ENCODE data around the gene ASAP3.

The ASAP3 gene

GRCh38 chr1:23394181-23394580, 89.8 kb downstream of the ASAP3 start:
- peaks cover 0 to 11% (median 5%) of the 10 kb centered on the region in 5 donors for H3K36me3 ChIP-seq (ENCODE audit: control insufficient read depth in 5 of 5, insufficient read depth in 5 of 5, low read length in 5 of 5)
- peak overlapping the region in 4 of 5 donors; percentile 16 to 49 (median 45) for H3K9ac ChIP-seq (ENCODE audit: low read length in 5 of 5)
- peak overlapping the region in 1 of 5 donors; percentile 7 for H3K4me3 ChIP-seq (ENCODE audit: low read depth in 1 of 5, low read length in 5 of 5)
- H3K27me3 ChIP-seq (ENCODE audit: control insufficient read depth in 5 of 5, insufficient read depth in 4 of 5, low read length in 5 of 5): no peaks in the 10 kb centered on the region
- peaks cover 8 to 27% (median 25%) of the 10 kb centered on the region in 5 donors for H3K4me1 ChIP-seq (ENCODE audit: control insufficient read depth in 5 of 5, insufficient read depth in 5 of 5, low read length in 5 of 5)
- no peaks in the 10 kb centered on the region for H3K9me3 ChIP-seq (ENCODE audit: control insufficient read depth in 5 of 5, low read length in 5 of 5)
- H3K27ac ChIP-seq (ENCODE audit: low read depth, low read length): peak overlapping the region; percentile 81

DNA sequence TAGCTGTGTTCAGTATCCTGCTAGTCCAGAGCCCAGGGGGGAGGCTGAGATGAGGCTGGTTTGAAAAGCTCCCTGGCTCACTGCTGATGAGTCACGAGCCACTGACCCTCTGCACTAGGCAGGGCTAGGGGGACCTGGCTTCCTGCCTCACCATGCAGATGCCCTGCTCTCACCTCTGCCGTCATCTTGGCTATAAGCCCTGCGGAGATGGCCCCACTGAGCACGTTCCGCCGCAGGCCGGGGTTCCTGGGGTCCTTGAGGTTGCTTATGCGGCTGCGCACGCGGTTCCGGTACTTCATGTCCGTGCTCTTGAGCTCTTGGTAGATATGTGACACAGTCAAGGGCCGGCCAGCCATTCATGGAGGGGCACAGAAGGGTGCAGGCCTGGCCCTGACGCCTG, 90.3 kb downstream of the ASAP3 start:
- H3K27ac ChIP-seq (ENCODE audit: low read depth, low read length): peak overlapping the region; percentile 81
- H3K36me3 ChIP-seq (ENCODE audit: control insufficient read depth in 5 of 5, insufficient read depth in 5 of 5, low read length in 5 of 5): peaks cover 0 to 11% (median 5%) of the 10 kb centered on the region in 5 donors
- H3K9ac ChIP-seq (ENCODE audit: low read length in 5 of 5): peak overlapping the region in 3 of 5 donors; percentile 43 to 49 (median 47)
- peaks cover 8 to 27% (median 25%) of the 10 kb centered on the region in 5 donors for H3K4me1 ChIP-seq (ENCODE audit: control insufficient read depth in 5 of 5, insufficient read depth in 5 of 5, low read length in 5 of 5)
- no peak overlapping the region for H3K4me3 ChIP-seq (ENCODE audit: low read depth in 1 of 5, low read length in 5 of 5)
- no peaks in the 10 kb centered on the region for H3K27me3 ChIP-seq (ENCODE audit: control insufficient read depth in 5 of 5, insufficient read depth in 4 of 5, low read length in 5 of 5)
- no peaks in the 10 kb centered on the region for H3K9me3 ChIP-seq (ENCODE audit: control insufficient read depth in 5 of 5, low read length in 5 of 5)

DNA sequence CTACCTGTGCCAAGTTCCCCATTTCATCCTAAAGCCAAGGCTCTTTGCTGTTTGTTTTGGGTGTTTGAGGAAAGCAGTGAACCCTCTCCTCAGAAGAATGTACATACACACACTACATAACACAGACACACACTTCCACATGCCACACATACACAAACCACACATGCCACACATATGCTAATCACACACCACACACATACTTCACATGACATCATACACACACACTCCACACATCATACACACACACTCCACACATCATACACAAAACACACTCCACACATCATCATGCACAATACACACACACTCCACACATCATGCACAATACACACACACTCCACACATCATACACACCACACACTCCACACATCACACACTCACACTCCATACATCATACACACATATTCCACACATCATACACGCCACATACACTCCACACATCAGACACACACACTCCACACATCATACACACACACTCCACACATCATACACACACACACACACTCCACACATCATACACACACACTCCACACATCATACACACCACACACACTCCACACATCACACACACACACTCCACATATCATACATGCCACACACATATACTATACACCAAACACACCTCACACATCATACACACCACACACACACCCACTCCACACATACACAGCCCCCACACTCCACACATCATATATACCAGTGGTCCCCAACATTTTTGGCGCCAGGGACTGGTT, 91.7 kb downstream of the ASAP3 start:
- Histone ChIP-seq H3K9ac (ENCODE audit: low read length in 5 of 5) (no peak overlapping the region), H3K4me3 (ENCODE audit: low read depth in 1 of 5, low read length in 5 of 5) (no peak overlapping the region), H3K36me3 (ENCODE audit: control insufficient read depth in 5 of 5, insufficient read depth in 5 of 5, low read length in 5 of 5) (peaks cover 0 to 6% (median 4%) of the 10 kb centered on the region in 5 donors), H3K4me1 (ENCODE audit: control insufficient read depth in 5 of 5, insufficient read depth in 5 of 5, low read length in 5 of 5) (peaks cover 8 to 27% (median 25%) of the 10 kb centered on the region in 5 donors), H3K27ac (ENCODE audit: low read depth, low read length) (no peak overlapping the region), H3K27me3 (ENCODE audit: control insufficient read depth in 5 of 5, insufficient read depth in 4 of 5, low read length in 5 of 5) (no peaks in the 10 kb centered on the region), H3K9me3 (ENCODE audit: control insufficient read depth in 5 of 5, low read length in 5 of 5) (no peaks in the 10 kb centered on the region)

DNA sequence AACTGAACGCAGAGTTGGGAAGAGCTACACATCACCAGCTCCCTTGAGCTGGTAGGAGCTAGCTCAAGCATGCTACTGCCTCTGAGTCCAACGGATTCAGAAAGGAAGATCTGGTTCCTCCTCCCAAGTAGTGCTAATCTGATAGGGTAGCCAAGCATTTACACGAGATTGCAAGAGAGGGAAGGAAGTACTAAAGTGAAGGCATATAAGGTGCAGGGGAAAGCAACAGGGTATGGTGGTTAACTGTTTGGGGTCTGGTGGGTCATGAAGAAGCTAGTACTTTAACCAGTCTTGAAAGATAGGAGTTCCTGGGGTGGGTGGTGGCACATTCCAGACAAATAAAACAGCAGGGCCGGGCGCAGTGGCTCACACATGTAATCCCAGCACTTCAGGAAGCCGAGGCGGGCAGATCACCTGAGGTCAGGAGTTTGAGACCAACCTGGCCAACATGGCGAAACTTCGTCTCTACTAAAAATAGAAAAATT, 94.1 kb downstream of the ASAP3 start:
- no peak overlapping the region for H3K27ac ChIP-seq (ENCODE audit: low read depth, low read length)

DNA sequence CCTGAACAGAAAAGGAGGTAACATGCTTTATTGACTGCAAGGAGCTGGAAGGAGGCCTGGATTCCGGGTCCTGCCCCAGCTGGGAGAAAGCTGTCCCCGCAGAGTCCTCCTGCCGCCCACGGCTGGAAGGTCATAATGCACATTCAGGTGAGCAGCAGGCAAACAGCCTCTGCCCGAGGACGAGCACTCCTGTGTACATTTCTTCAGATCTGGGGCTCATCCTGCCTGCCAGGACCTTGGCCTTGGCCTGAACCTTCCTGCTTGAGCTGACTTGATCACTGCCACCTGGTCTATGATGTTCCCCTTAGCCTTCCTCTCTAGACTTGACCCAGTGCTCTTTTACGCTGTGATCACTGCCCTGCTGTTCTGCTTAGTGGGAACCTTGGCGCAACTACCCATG, 96.5 kb downstream of the ASAP3 start:
- no peak overlapping the region for H3K27ac ChIP-seq (ENCODE audit: low read depth, low read length)
- no peak overlapping the region for H3K9ac ChIP-seq (ENCODE audit: low read length in 5 of 5)
- no peaks in the 10 kb centered on the region for H3K27me3 ChIP-seq (ENCODE audit: control insufficient read depth in 5 of 5, insufficient read depth in 4 of 5, low read length in 5 of 5)
- H3K36me3 ChIP-seq (ENCODE audit: control insufficient read depth in 5 of 5, insufficient read depth in 5 of 5, low read length in 5 of 5): peaks cover 0 to 7% (median 6%) of the 10 kb centered on the region in 5 donors
- no peaks in the 10 kb centered on the region for H3K9me3 ChIP-seq (ENCODE audit: control insufficient read depth in 5 of 5, low read length in 5 of 5)
- peaks cover 6 to 21% (median 11%) of the 10 kb centered on the region in 5 donors for H3K4me1 ChIP-seq (ENCODE audit: control insufficient read depth in 5 of 5, insufficient read depth in 5 of 5, low read length in 5 of 5)
- no peak overlapping the region for H3K4me3 ChIP-seq (ENCODE audit: low read depth in 1 of 5, low read length in 5 of 5)

More for the DNA sequence above, 94.1 kb downstream of the ASAP3 start:
- Histone ChIP-seq H3K36me3 (ENCODE audit: control insufficient read depth in 5 of 5, insufficient read depth in 5 of 5, low read length in 5 of 5) (peaks cover 0 to 7% (median 2%) of the 10 kb centered on the region in 5 donors), H3K4me1 (ENCODE audit: control insufficient read depth in 5 of 5, insufficient read depth in 5 of 5, low read length in 5 of 5) (peaks cover 6 to 26% (median 19%) of the 10 kb centered on the region in 5 donors), H3K27me3 (ENCODE audit: control insufficient read depth in 5 of 5, insufficient read depth in 4 of 5, low read length in 5 of 5) (no peaks in the 10 kb centered on the region), H3K4me3 (ENCODE audit: low read depth in 1 of 5, low read length in 5 of 5) (no peak overlapping the region), H3K9ac (ENCODE audit: low read length in 5 of 5) (no peak overlapping the region), H3K9me3 (ENCODE audit: control insufficient read depth in 5 of 5, low read length in 5 of 5) (no peaks in the 10 kb centered on the region)

- no peaks in the 10 kb centered on the region for H3K9me3 ChIP-seq (ENCODE audit: control insufficient read depth in 5 of 5, low read length in 5 of 5)
- H3K27me3 ChIP-seq (ENCODE audit: control insufficient read depth in 5 of 5, insufficient read depth in 4 of 5, low read length in 5 of 5): no peaks in the 10 kb centered on the region
- no peak overlapping the region for H3K4me3 ChIP-seq (ENCODE audit: low read depth in 1 of 5, low read length in 5 of 5)
- no peak overlapping the region for H3K9ac ChIP-seq (ENCODE audit: low read length in 5 of 5)
- peaks cover 6 to 21% (median 11%) of the 10 kb centered on the region in 5 donors for H3K4me1 ChIP-seq (ENCODE audit: control insufficient read depth in 5 of 5, insufficient read depth in 5 of 5, low read length in 5 of 5)
- H3K36me3 ChIP-seq (ENCODE audit: control insufficient read depth in 5 of 5, insufficient read depth in 5 of 5, low read length in 5 of 5): peaks cover 0 to 12% (median 6%) of the 10 kb centered on the region in 5 donors
- H3K27ac ChIP-seq (ENCODE audit: low read depth, low read length): no peak overlapping the region
Observed at GRCh38 chr1:23385119-23385621, 98.8 kb downstream of the ASAP3 start.

DNA sequence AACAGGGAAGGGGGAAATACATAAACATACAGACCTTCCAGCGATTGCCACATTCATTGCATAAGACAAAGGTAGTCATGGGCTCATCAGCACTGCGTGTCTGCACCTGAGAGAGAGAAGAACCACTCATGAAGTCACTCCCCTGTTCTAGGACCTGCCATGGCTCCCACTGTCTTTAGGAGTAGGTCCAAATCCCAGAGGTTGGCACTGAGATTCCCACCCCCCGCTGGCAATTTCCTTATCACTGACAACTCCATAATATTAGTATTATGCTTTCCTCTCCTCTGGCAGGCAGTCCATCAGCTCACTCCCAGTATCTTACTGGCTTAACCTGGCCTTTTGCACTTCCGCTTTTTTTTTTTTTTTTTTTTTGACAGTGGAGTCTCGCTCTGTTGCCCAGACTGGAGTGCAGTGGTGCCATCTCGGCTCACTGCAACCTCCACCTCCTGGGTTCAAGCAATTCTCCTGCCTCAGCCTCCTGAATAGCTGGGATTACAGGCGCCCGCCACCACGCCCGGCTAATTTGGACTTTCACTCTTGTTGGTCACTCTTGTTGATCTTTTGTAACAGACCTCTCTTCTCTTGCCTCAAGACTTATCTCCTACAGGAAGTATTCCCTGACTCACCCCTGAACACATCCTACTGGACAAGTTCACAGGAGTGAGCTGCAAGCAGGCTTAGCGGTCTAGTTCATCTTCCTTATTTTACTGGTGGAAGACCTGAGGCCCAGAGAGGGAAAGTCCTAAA, 99.5 kb downstream of the ASAP3 start:
- Histone ChIP-seq H3K27me3 (ENCODE audit: control insufficient read depth in 5 of 5, insufficient read depth in 4 of 5, low read length in 5 of 5) (no peaks in the 10 kb centered on the region), H3K27ac (ENCODE audit: low read depth, low read length) (no peak overlapping the region), H3K9ac (ENCODE audit: low read length in 5 of 5) (no peak overlapping the region)

DNA sequence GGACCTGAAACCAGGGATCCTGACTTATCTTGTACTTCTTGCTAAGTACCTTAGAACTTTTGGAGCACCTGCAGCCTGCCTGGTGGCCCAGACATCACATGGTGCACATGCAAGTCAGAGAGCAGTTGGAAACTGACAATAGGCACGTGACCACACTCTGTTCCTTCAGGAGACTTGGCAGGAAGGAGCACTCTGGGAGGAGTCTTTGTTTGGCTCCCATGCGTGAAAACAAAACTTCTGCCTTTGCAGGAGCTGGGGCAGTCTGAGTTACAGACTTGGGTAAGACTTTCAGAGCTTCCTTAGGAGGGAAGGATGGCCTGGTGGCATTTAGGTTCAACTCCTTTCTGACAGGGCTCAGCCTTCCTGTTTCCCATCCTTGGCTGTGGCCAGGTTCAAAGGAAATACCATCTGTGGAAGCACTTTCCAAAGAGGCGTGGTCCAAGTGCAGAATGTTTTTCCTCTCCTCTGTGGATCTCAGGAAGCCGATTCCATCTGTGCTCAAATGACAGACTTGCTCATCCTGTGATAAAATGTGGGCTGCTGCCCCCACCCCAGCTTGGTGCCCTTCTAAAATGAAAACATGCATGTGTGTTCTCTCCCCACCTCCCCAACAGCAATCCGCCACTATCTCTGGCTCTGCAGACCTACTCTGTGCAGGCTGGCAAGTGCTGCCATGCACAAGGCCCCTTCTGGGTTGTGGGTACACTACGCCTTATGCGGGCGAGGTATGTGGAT, 100.2 kb downstream of the ASAP3 start:
- Histone ChIP-seq H3K4me1 (ENCODE audit: control insufficient read depth in 5 of 5, insufficient read depth in 5 of 5, low read length in 5 of 5) (peaks cover 6 to 21% (median 16%) of the 10 kb centered on the region in 5 donors), H3K36me3 (ENCODE audit: control insufficient read depth in 5 of 5, insufficient read depth in 5 of 5, low read length in 5 of 5) (peaks cover 0 to 10% (median 6%) of the 10 kb centered on the region in 5 donors), H3K27ac (ENCODE audit: low read depth, low read length) (no peak overlapping the region), H3K9ac (ENCODE audit: low read length in 5 of 5) (no peak overlapping the region), H3K4me3 (ENCODE audit: low read depth in 1 of 5, low read length in 5 of 5) (no peak overlapping the region), H3K27me3 (ENCODE audit: control insufficient read depth in 5 of 5, insufficient read depth in 4 of 5, low read length in 5 of 5) (no peaks in the 10 kb centered on the region), H3K9me3 (ENCODE audit: control insufficient read depth in 5 of 5, low read length in 5 of 5) (no peaks in the 10 kb centered on the region)

More for the DNA sequence above, 99.5 kb downstream of the ASAP3 start:
- no peak overlapping the region for H3K4me3 ChIP-seq (ENCODE audit: low read depth in 1 of 5, low read length in 5 of 5)
- no peaks in the 10 kb centered on the region for H3K9me3 ChIP-seq (ENCODE audit: control insufficient read depth in 5 of 5, low read length in 5 of 5)
- H3K4me1 ChIP-seq (ENCODE audit: control insufficient read depth in 5 of 5, insufficient read depth in 5 of 5, low read length in 5 of 5): peaks cover 6 to 21% (median 11%) of the 10 kb centered on the region in 5 donors
- H3K36me3 ChIP-seq (ENCODE audit: control insufficient read depth in 5 of 5, insufficient read depth in 5 of 5, low read length in 5 of 5): peaks cover 0 to 10% (median 6%) of the 10 kb centered on the region in 5 donors

DNA sequence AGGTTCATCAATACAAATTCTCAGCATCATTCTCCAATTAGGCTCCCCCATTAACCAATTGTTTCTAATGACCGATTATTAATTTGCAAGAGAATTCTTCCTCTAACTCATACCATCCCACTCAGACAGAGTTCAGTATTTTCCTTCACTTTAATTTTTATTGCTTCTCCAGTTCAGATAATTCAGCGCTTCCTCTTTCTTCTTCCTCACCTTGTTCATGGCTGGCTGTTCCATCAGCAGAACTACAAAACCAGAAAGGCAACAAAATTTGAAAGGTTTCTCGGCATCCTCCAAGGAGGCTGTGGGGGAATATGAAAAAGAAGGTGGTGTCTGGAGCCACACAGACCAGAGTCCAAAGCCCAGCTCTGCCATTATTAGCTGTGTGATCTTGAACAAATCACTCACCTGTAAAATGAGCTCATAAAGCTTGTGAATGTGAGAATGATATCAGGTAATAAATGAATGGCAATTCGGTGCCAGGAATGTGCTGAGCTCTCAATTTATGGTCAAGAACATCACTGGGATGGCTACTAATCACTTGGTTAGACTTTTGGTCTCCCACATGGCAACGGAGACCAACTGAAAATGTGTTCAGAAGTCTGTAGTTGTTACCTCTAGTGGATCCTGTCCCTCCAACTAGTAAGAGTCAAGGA, 102.6 kb downstream of the ASAP3 start:
- H3K36me3 ChIP-seq (ENCODE audit: control insufficient read depth in 5 of 5, insufficient read depth in 5 of 5, low read length in 5 of 5): peaks cover 0 to 10% (median 0%) of the 10 kb centered on the region in 5 donors
- H3K4me1 ChIP-seq (ENCODE audit: control insufficient read depth in 5 of 5, insufficient read depth in 5 of 5, low read length in 5 of 5): peaks cover 6 to 38% (median 33%) of the 10 kb centered on the region in 5 donors
- no peak overlapping the region for H3K4me3 ChIP-seq (ENCODE audit: low read depth in 1 of 5, low read length in 5 of 5)
- H3K9me3 ChIP-seq (ENCODE audit: control insufficient read depth in 5 of 5, low read length in 5 of 5): no peaks in the 10 kb centered on the region
- H3K27me3 ChIP-seq (ENCODE audit: control insufficient read depth in 5 of 5, insufficient read depth in 4 of 5, low read length in 5 of 5): no peaks in the 10 kb centered on the region
- H3K27ac ChIP-seq (ENCODE audit: low read depth, low read length): no peak overlapping the region
- no peak overlapping the region for H3K9ac ChIP-seq (ENCODE audit: low read length in 5 of 5)

All from subcutaneous abdominal adipose tissue (tissue), 5 donors.